GM12878 (cell line): ENCODE measurements around the gene PRKG1. TPM values are rescaled to one million over a fixed set of nuclear protein-coding genes. Genes with fewer than 3 reads are reported as not detected.

Source experiments
- ATAC-seq: fragments of 200-7000 bp; cut with Tn5 transposase; 3 replicates; pipeline ENCODE4 v1.9.1; 2020; ENCODE audit warnings: mild to moderate bottlenecking, moderate library complexity
- BruUV-seq: library from RNA; stranded (reverse); fragments of 400-500 nt; replicated peaks from 2 replicates; lab custom pipeline; 2021; lab: Mats Ljungman, UMichigan
- CTCF ChIA-PET: fragments of 300-600 bp; sonication (Branson Sonifier 250); formaldehyde crosslinking; extraction: SDS; loops from one replicate; lab custom pipeline; 2021; ENCODE audit warnings: inconsistent platforms; lab: Yijun Ruan, JAX
- POLR2A ChIA-PET: fragments of 350-600 bp; formaldehyde crosslinking; extraction: SDS; loops from one replicate; lab custom pipeline; 2021; ENCODE audit warnings: inconsistent platforms; lab: Charles Lee
- RAD21 ChIA-PET: fragments of 300-600 bp; sonication (Branson Sonifier 250); formaldehyde crosslinking; loops from one replicate; lab custom pipeline; 2023; ENCODE audit warnings: antibody characterized with exemption; ENCODE audit not compliant: unreplicated experiment; lab: Charles Lee
- SMC1A ChIA-PET: fragments of 300-600 bp; sonication (Branson Sonifier 250); formaldehyde crosslinking; loops from one replicate; lab custom pipeline; 2023; ENCODE audit not compliant: unreplicated experiment, uncharacterized antibody; lab: Charles Lee
- DNase-seq: peaks from one replicate; pipeline ENCODE4 v3.0.0-alpha.2; 2011; ENCODE audit warnings: low read depth, low spot score
- FAIRE-seq: peaks from 3 replicates; lab custom pipeline; 2011; peaks lifted over from hg19 to GRCh38; lab: Jason Lieb, UNC
- H2AFZ ChIP-seq: 2 replicates; pipeline ENCODE4 v1.6.0; 2011; ENCODE audit warnings: low read depth, low read length, control low read depth; ENCODE audit not compliant: control insufficient read depth
- H3K27ac ChIP-seq: 2 replicates; pipeline ENCODE4 v1.5.1; 2011; ENCODE audit warnings: control low read depth; ENCODE audit not compliant: control insufficient read depth, insufficient read depth
- H3K27me3 ChIP-seq, 2 experiments: replicated peaks in 1 of 2; 2 replicates each; pipeline versions ENCODE4 v1.6.0 to v1.6.1; 2011; ENCODE audit warnings: low read length in 1 of 2; ENCODE audit not compliant: control insufficient read depth in 2 of 2, insufficient read depth in 2 of 2
- H3K36me3 ChIP-seq, 2 experiments: 2 replicates each; pipeline ENCODE4 v1.5.1; 2011; ENCODE audit warnings: low read length in 1 of 2; ENCODE audit not compliant: control insufficient read depth in 2 of 2, insufficient read depth in 2 of 2
- H3K4me1 ChIP-seq: 2 replicates; pipeline ENCODE4 v1.6.1; 2011; ENCODE audit warnings: mild to moderate bottlenecking, low read length, moderate library complexity, mixed read lengths; ENCODE audit not compliant: control insufficient read depth, insufficient read depth
- H3K4me2 ChIP-seq: 2 replicates; pipeline ENCODE4 v1.6.0; 2011; ENCODE audit warnings: control low read depth; ENCODE audit not compliant: control insufficient read depth, insufficient read depth
- H3K4me3 ChIP-seq: fragments of 200-600 bp; sonication (generic); 2 replicates; pipeline ENCODE4 v1.5.1; 2016
- H3K79me2 ChIP-seq: 2 replicates; pipeline ENCODE4 v1.6.0; 2011; ENCODE audit warnings: low read length; ENCODE audit not compliant: control insufficient read depth, insufficient read depth
- H3K9ac ChIP-seq: 2 replicates; pipeline ENCODE4 v1.8.0; 2011; ENCODE audit warnings: low read length, control low read depth, mixed read lengths; ENCODE audit not compliant: control insufficient read depth, insufficient read depth
- H3K9me3 ChIP-seq: replicated peaks from 3 replicates; pipeline ENCODE4 v1.5.1; 2011; ENCODE audit warnings: mild to moderate bottlenecking, low read length; ENCODE audit not compliant: control insufficient read depth, insufficient read depth
- H4K20me1 ChIP-seq: 2 replicates; pipeline ENCODE4 v1.6.0; 2011; ENCODE audit not compliant: control insufficient read depth, insufficient read depth
- ASH2L ChIP-seq: fragments of 300-600, 200-600 bp; sonication (generic); IDR thresholded peaks from 2 replicates; pipeline ENCODE4 v1.6.1; 2017; ENCODE audit warnings: low read depth, mild to moderate bottlenecking, borderline replicate concordance
- BCL11A ChIP-seq: IDR thresholded peaks from 2 replicates; pipeline ENCODE4 v1.6.1; 2011; ENCODE audit warnings: low read depth, low read length
- CREM ChIP-seq: IDR thresholded peaks from 2 replicates; pipeline ENCODE4 v1.6.1; 2014; ENCODE audit warnings: antibody characterized with exemption, low read depth
- MTA2 ChIP-seq: fragments of 450-650 bp; IDR thresholded peaks from 2 replicates; pipeline ENCODE4 v1.6.1; 2016; ENCODE audit warnings: low read depth, mild to moderate bottlenecking, moderate library complexity
- NFXL1 ChIP-seq: fragments of 450-650 bp; IDR thresholded peaks from 2 replicates; pipeline ENCODE4 v1.6.1; 2017; ENCODE audit warnings: antibody characterized with exemption, mild to moderate bottlenecking, borderline replicate concordance
- PAX8 ChIP-seq: fragments of 450-650 bp; IDR thresholded peaks from 2 replicates; pipeline ENCODE4 v1.6.1; 2017; ENCODE audit warnings: mild to moderate bottlenecking, moderate library complexity
- POLR2AphosphoS2 ChIP-seq: IDR thresholded peaks from 2 replicates; pipeline ENCODE4 v1.6.1; 2011; ENCODE audit warnings: low read depth, mild to moderate bottlenecking, low read length, improper control_type of control experiment, moderate library complexity
- SIX5 ChIP-seq: IDR thresholded peaks from 2 replicates; pipeline ENCODE4 v1.6.1; 2011; ENCODE audit warnings: mild to moderate bottlenecking, low read depth, low read length, moderate library complexity; ENCODE audit not compliant: severe bottlenecking
- SKIL ChIP-seq: fragments of 450-650 bp; IDR thresholded peaks from 2 replicates; pipeline ENCODE4 v1.6.1; 2017; ENCODE audit warnings: mild to moderate bottlenecking, low read depth, inconsistent platforms; ENCODE audit not compliant: poor library complexity, severe bottlenecking
- SMARCA5 ChIP-seq: fragments of 450-650 bp; IDR thresholded peaks from 2 replicates; pipeline ENCODE4 v1.6.1; 2017; ENCODE audit warnings: mild to moderate bottlenecking
- SP1 ChIP-seq: IDR thresholded peaks from one replicate; pipeline ENCODE4 v1.6.1; 2011; ENCODE audit warnings: low read depth, low read length
- TCF3 ChIP-seq: IDR thresholded peaks from 2 replicates; pipeline ENCODE4 v1.6.1; 2012; ENCODE audit warnings: low read depth, mild to moderate bottlenecking, low read length, borderline replicate concordance; ENCODE audit not compliant: insufficient read depth
- YBX1 ChIP-seq: fragments of 450-650 bp; IDR thresholded peaks from 2 replicates; pipeline ENCODE4 v1.6.1; 2016; ENCODE audit warnings: antibody characterized with exemption
- YY1 ChIP-seq: IDR thresholded peaks from 2 replicates; pipeline ENCODE4 v1.6.1; 2011; ENCODE audit warnings: low read depth, mild to moderate bottlenecking, low read length
- ZNF207 ChIP-seq: fragments of 450-650 bp; IDR thresholded peaks from 2 replicates; pipeline ENCODE4 v1.6.1; 2014; ENCODE audit warnings: antibody characterized with exemption, mild to moderate bottlenecking, borderline replicate concordance
- ZNF274 ChIP-seq: IDR thresholded peaks from one replicate; pipeline ENCODE4 v1.8.0; 2011; ENCODE audit not compliant: insufficient read length, insufficient read depth
- ZNF384 ChIP-seq: IDR thresholded peaks from 2 replicates; pipeline ENCODE4 v1.6.1; 2012; ENCODE audit warnings: low read depth, mild to moderate bottlenecking, low read length, improper control_type of control experiment, borderline replicate concordance
- WGBS: methylation state at CpG from one replicate; pipeline ENCODE4 v1.1.6; 2016; ENCODE audit warnings: low lambda C conversion rate; ENCODE audit not compliant: insufficient replicate concordance, insufficient coverage; ENCODE audit errors: missing lambda C conversion rate; 5-methylcytosine and 5-hydroxymethylcytosine counted together
- in situ Hi-C: fragments of 300-500 bp; cut with MboI; formaldehyde crosslinking; loops from 9 replicates; pipeline ENCODE4 v1.14.3; 2018; ENCODE audit warnings: mixed read lengths
- intact Hi-C: fragments of 100-400 bp; cut with micrococcal nuclease; formaldehyde crosslinking; loops from one replicate; pipeline ENCODE4 v1.14.2; 2022; ENCODE audit not compliant: unreplicated experiment
- polyA plus RNA-seq, 11 experiments: library from polyadenylated mRNA; depleted of rRNA in 4 of 11; unstranded in 6 of 11; stranded (reverse) in 5 of 11; fragments of >200 nt; fragmentation: Nextera tagmentation in 4 of 11; fragmentation: Illumina TruSeq in 1 of 11; extraction: Ambion mirVana in 4 of 11; extraction: Trizol in 1 of 11; gene quantifications; 1 replicate in 1 of 11; 2 replicates in 10 of 11; pipeline versions ENCODE4 v1.2.1 to v1.2.3, GENCODE V29; 2011 to 2016; ENCODE audit warnings: inconsistent platforms in 2 of 11, missing spikeins in 2 of 11, low read depth in 1 of 11
- total RNA-seq, 4 experiments: library from RNA; depleted of rRNA in 3 of 4; stranded (reverse); fragments of >200 nt in 3 of 4; fragmentation: Illumina TruSeq in 1 of 4; extraction: Trizol in 1 of 4; gene quantifications; 2 replicates each; pipeline versions ENCODE4 v1.2.1 to v1.2.3, GENCODE V29; 2013 to 2021
- TF ChIP-seq, protein P1 (sequence below): fragments of 450-650 bp; IDR thresholded peaks from 2 replicates; pipeline ENCODE4 v1.6.1; 2016; ENCODE audit warnings: mild to moderate bottlenecking, moderate library complexity, borderline replicate concordance

The PRKG1 gene
- total and polyA plus RNA-seq, 10 of the 15 experiments (the other 5 are each of a cell fraction or from before 2014, with no cell fraction given) = 0.04 to 0.05 TPM; not detected in 8

GRCh38 chr10:51699475-51700227 lies 625.4 kb downstream of the PRKG1 start, which contains the start of gene CSTF2T:
TSS of gene CSTF2T (minus strand) at chr10:51699595. CDS start at chr10:51699549, 46 bp downstream.
- peak within 1 kb of the TSS; percentile 80 for H3K4me2 ChIP-seq
- no peaks in the 10 kb centered on the region for H3K27me3 ChIP-seq
- FAIRE-seq = peak; percentile 96
- in situ Hi-C loops (loop anchor here (10.0 kb wide), 1 partner anchor 1045 kb away; no protein-coding TSS in a partner anchor), intact Hi-C loops (no loop called here)
- H3K9me3 ChIP-seq = no peaks in the 10 kb centered on the region
- H4K20me1 ChIP-seq = no peaks in the 10 kb centered on the region
- peak within 1 kb of the TSS; percentile 95 for H3K4me3 ChIP-seq
- H3K4me1 ChIP-seq = peaks cover 6% of the 10 kb centered on the region; the same call in 1 of the 2 replicates
- ChIA-PET CTCF (no interaction called here), POLR2A (no interaction called here), SMC1A (interaction anchor here (0.6 to 2.0 kb wide), 6 partner anchors 11 to 176 kb away, joined by 3 to 7 read pairs (median 4); no protein-coding TSS in a partner anchor), RAD21 (interaction anchor here (0.8 to 1.5 kb wide), 10 partner anchors 8 to 104 kb away, joined by 3 to 8 read pairs (median 4); no protein-coding TSS in a partner anchor)
- H3K9ac ChIP-seq = peak within 1 kb of the TSS; percentile 95
- WGBS = under 1% methylated on average over 45 of the region's 45 CpGs
- H3K79me2 ChIP-seq = peaks cover 21% of the 10 kb centered on the region
- H3K36me3 ChIP-seq = no peaks in the 10 kb centered on the region; a peak in 1 of 4 replicates
- ATAC-seq = peak; percentile 91
- H2AFZ ChIP-seq = peak within 1 kb of the TSS; percentile 99
- peak within 1 kb of the TSS; percentile 97 for H3K27ac ChIP-seq
- peak; percentile 78 for DNase-seq
- no TSS peak for BruUV-seq
- 0 out of 2 replicates have a peak, but pooled peaks have one; percentile 34 for TF ChIP-seq ASH2L
- peak; percentile 76 for TF ChIP-seq POLR2AphosphoS2
- TF ChIP-seq SKIL = peak; percentile 86
- no peak for TF ChIP-seq ZNF274
- TF ChIP-seq CREM = peak; percentile 97
- TF ChIP-seq SP1 = peak; percentile 63
- TF ChIP-seq, protein P1, sequence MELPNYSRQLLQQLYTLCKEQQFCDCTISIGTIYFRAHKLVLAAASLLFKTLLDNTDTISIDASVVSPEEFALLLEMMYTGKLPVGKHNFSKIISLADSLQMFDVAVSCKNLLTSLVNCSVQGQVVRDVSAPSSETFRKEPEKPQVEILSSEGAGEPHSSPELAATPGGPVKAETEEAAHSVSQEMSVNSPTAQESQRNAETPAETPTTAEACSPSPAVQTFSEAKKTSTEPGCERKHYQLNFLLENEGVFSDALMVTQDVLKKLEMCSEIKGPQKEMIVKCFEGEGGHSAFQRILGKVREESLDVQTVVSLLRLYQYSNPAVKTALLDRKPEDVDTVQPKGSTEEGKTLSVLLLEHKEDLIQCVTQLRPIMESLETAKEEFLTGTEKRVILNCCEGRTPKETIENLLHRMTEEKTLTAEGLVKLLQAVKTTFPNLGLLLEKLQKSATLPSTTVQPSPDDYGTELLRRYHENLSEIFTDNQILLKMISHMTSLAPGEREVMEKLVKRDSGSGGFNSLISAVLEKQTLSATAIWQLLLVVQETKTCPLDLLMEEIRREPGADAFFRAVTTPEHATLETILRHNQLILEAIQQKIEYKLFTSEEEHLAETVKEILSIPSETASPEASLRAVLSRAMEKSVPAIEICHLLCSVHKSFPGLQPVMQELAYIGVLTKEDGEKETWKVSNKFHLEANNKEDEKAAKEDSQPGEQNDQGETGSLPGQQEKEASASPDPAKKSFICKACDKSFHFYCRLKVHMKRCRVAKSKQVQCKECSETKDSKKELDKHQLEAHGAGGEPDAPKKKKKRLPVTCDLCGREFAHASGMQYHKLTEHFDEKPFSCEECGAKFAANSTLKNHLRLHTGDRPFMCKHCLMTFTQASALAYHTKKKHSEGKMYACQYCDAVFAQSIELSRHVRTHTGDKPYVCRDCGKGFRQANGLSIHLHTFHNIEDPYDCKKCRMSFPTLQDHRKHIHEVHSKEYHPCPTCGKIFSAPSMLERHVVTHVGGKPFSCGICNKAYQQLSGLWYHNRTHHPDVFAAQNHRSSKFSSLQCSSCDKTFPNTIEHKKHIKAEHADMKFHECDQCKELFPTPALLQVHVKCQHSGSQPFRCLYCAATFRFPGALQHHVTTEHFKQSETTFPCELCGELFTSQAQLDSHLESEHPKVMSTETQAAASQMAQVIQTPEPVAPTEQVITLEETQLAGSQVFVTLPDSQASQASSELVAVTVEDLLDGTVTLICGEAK = peak; percentile 100
- no peak for TF ChIP-seq ZNF384
- TF ChIP-seq PAX8 = no peak
- peak; percentile 99 for TF ChIP-seq YY1
- TF ChIP-seq YBX1 = no peak
- no peak for TF ChIP-seq NFXL1
- TF ChIP-seq MTA2 = peak; percentile 78
- no peak for TF ChIP-seq SMARCA5
- TF ChIP-seq ZNF207 = peak; percentile 93; the same call in 1 of the 2 replicates
- peak; percentile 76 for TF ChIP-seq SIX5
- TF ChIP-seq TCF3 = 0 out of 2 replicates have a peak, but pooled peaks have one; percentile 9
- peak; percentile 66; the same call in 1 of the 2 replicates for TF ChIP-seq BCL11A
